Liver (tissue), 9 donors: ENCODE measurements around the gene QRICH1. TPM values are rescaled to one million over a fixed set of nuclear protein-coding genes. Genes with fewer than 3 reads are reported as not detected.

Experiments
- DNase-seq: peaks from one replicate; pipeline ENCODE4 v3.0.0-alpha.2; 2017; ENCODE audit warnings: low spot score
- H3K27ac ChIP-seq, 2 donors: one replicate each; pipeline ENCODE4 v1.7.0; 2013; ENCODE audit warnings: inconsistent platforms in 2 of 2, low read length in 2 of 2, control low read depth in 1 of 2, low read depth in 1 of 2, mild to moderate bottlenecking in 1 of 2
- H3K27me3 ChIP-seq, 4 donors: one replicate each; pipeline versions ENCODE4 v1.6.1 to v1.7.0; 2013; ENCODE audit warnings: low read length in 3 of 4, inconsistent platforms in 1 of 4, mild to moderate bottlenecking in 1 of 4, moderate library complexity in 1 of 4; ENCODE audit not compliant: control insufficient read depth in 4 of 4, insufficient read depth in 4 of 4
- H3K36me3 ChIP-seq, 4 donors: one replicate each; pipeline versions ENCODE4 v1.6.1 to v1.7.0; 2013; ENCODE audit warnings: low read length in 3 of 4, mild to moderate bottlenecking in 3 of 4, low read depth in 1 of 4, moderate library complexity in 1 of 4; ENCODE audit not compliant: control insufficient read depth in 4 of 4, insufficient read depth in 3 of 4
- H3K4me1 ChIP-seq, 4 donors: one replicate each; pipeline versions ENCODE4 v1.6.1 to v1.7.0; 2013; ENCODE audit warnings: low read length in 3 of 4, mild to moderate bottlenecking in 3 of 4, moderate library complexity in 1 of 4; ENCODE audit not compliant: control insufficient read depth in 4 of 4, insufficient read depth in 4 of 4
- H3K4me3 ChIP-seq, 3 donors: one replicate each; pipeline versions ENCODE4 v1.6.1 to v1.7.0; 2013; ENCODE audit warnings: low read length in 3 of 3, control low read depth in 1 of 3, low read depth in 1 of 3, mild to moderate bottlenecking in 1 of 3
- H3K9ac ChIP-seq, 2 donors: one replicate each; pipeline ENCODE4 v1.7.0; 2013; ENCODE audit warnings: low read length in 2 of 2, mild to moderate bottlenecking in 2 of 2, moderate library complexity in 2 of 2, control low read depth in 1 of 2, low read depth in 1 of 2
- H3K9me3 ChIP-seq, 4 donors: one replicate each; pipeline versions ENCODE4 v1.6.1 to v1.7.0; 2013; ENCODE audit warnings: low read length in 3 of 4; ENCODE audit not compliant: control insufficient read depth in 4 of 4
- CTCF ChIP-seq: fragments of 150-350 bp; IDR thresholded peaks from 2 replicates; pipeline ENCODE4 v1.5.1; 2017; ENCODE audit warnings: improper control_type of control experiment, low read depth, low read length; ENCODE audit not compliant: missing input control
- EGR1 ChIP-seq, 2 donors: IDR thresholded peaks; 2 replicates each; pipeline ENCODE4 v1.6.1; 2016 to 2018; ENCODE audit warnings: antibody characterized with exemption in 2 of 2, low read depth in 2 of 2
- FOXA1 ChIP-seq: IDR thresholded peaks from 2 replicates; pipeline ENCODE4 v1.6.1; 2016; ENCODE audit warnings: antibody characterized with exemption
- FOXA2 ChIP-seq: IDR thresholded peaks from 2 replicates; pipeline ENCODE4 v1.6.1; 2016; ENCODE audit warnings: antibody characterized with exemption
- GABPA ChIP-seq, 2 donors: IDR thresholded peaks in 1 of 2; conservative IDR thresholded peaks in 1 of 2; 2 replicates each; pipeline ENCODE4 v1.6.1; 2016; ENCODE audit warnings: antibody characterized with exemption in 2 of 2, mild to moderate bottlenecking in 1 of 2, moderate library complexity in 1 of 2
- HNF4A ChIP-seq, 2 donors: conservative IDR thresholded peaks; 2 replicates each; pipeline ENCODE4 v1.6.1; 2016; ENCODE audit warnings: antibody characterized with exemption in 2 of 2, mild to moderate bottlenecking in 2 of 2
- HNF4G ChIP-seq: IDR thresholded peaks from 2 replicates; pipeline ENCODE4 v1.6.1; 2016; ENCODE audit warnings: antibody characterized with exemption
- JUND ChIP-seq, 2 donors: IDR thresholded peaks; 2 replicates each; pipeline ENCODE4 v1.6.1; 2016; ENCODE audit warnings: antibody characterized with exemption in 2 of 2
- MAX ChIP-seq: IDR thresholded peaks from 2 replicates; pipeline ENCODE4 v1.6.1; 2016; ENCODE audit warnings: antibody characterized with exemption
- NR2F2 ChIP-seq: IDR thresholded peaks from 2 replicates; pipeline ENCODE4 v1.6.1; 2016; ENCODE audit warnings: antibody characterized with exemption
- RAD21 ChIP-seq, 2 donors: IDR thresholded peaks; 2 replicates each; pipeline ENCODE4 v1.6.1; 2016; ENCODE audit warnings: antibody characterized with exemption in 2 of 2, mild to moderate bottlenecking in 2 of 2
- REST ChIP-seq: IDR thresholded peaks from 2 replicates; pipeline ENCODE4 v1.6.1; 2016; ENCODE audit warnings: antibody characterized with exemption, mild to moderate bottlenecking
- RXRA ChIP-seq, 2 donors: IDR thresholded peaks; 2 replicates each; pipeline ENCODE4 v1.6.1; 2017 to 2018; ENCODE audit warnings: antibody characterized with exemption in 2 of 2, mild to moderate bottlenecking in 1 of 2
- SP1 ChIP-seq: IDR thresholded peaks from 2 replicates; pipeline ENCODE4 v1.6.1; 2018; ENCODE audit warnings: antibody characterized with exemption, mild to moderate bottlenecking
- TAF1 ChIP-seq: conservative IDR thresholded peaks from 2 replicates; pipeline ENCODE4 v1.6.1; 2016; ENCODE audit warnings: antibody characterized with exemption, mild to moderate bottlenecking
- YY1 ChIP-seq: IDR thresholded peaks from 2 replicates; pipeline ENCODE4 v1.6.1; 2016; ENCODE audit warnings: antibody characterized with exemption, mild to moderate bottlenecking
- ZBTB33 ChIP-seq: IDR thresholded peaks from 2 replicates; pipeline ENCODE4 v1.6.1; 2016; ENCODE audit warnings: antibody characterized with exemption
- WGBS: extraction: QIAGEN DNeasy Blood & Tissue Kit; methylation state at CpG from one replicate; pipeline ENCODE4 v1.1.7; 2013; 5-methylcytosine and 5-hydroxymethylcytosine counted together
- polyA plus RNA-seq, 2 donors: library from polyadenylated mRNA; stranded (reverse) in 1 of 2; unstranded in 1 of 2; fragments of 200-250 nt in 1 of 2; fragments of >200 nt in 1 of 2; fragmentation: Nextera tagmentation in 1 of 2; extraction: Ambion mirVana in 1 of 2; gene quantifications; one replicate each; pipeline versions ENCODE4 v1.2.1 to v1.2.3, GENCODE V29; 2013 to 2015
- total RNA-seq, 2 donors: library from RNA; depleted of rRNA; stranded (reverse); fragments of >200 nt; gene quantifications; one replicate each; pipeline ENCODE4 v1.2.3, GENCODE V29; 2014
- TF ChIP-seq, protein P1 (sequence below): IDR thresholded peaks from 2 replicates; pipeline ENCODE4 v1.6.1; 2016; ENCODE audit warnings: antibody characterized with exemption
- donor health status: healthy.
- donor health status: healthy.
- donor health status: healthy.
- donor health status: healthy.
- donor health status: healthy.

Gene QRICH1
- total and polyA plus RNA-seq, 4 donors, result 17.3 to 35.1 (median 25.7) TPM

DNA sequence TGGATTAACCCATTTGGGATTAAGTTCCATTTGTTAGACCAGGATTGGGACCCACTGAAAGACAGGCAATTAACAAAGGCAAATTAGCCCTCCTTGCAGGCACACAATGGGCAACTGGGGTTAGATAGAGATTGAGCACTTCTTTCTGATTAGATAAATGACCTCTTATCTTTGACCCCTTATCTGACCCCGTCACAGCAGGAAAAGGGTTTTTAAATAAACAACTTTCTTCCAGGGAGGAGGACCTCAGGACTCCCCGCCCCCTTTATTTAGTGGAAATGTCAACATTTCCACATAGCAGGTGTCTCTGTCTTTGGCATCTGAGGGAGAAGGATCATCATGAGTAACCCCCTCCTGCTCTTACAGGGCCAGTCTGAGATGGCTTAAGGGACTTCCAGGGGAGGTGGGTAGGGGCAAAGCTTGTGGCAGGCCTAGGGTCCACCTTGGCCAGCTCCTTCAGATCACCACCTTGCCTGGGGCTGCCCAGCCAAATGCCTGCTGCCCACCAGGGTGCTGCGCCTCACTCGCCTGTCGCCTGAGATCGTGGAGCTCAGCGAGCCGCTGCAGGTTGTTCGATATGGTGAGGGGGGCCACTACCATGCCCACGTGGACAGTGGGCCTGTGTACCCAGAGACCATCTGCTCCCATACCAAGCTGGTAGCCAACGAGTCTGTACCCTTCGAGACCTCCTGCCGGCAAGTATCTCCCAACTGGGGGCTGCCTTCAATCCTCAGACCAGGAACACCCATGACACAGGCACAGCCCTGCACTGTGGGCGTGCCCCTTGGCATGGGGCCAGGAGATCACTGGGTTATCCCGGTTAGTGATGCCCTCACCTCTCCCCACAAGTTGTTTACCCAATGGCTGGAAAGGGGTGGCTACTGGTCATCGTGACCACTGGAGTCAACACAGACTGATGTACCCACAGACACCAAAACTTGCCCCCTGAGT lies 89.2 kb downstream of the QRICH1 start:
- Histone ChIP-seq H3K36me3 (peaks cover 0 to 2% (median under 1%) of the 10 kb centered on the region in 4 donors), H3K4me3 (no peak overlapping the region), H3K9ac (no peak overlapping the region), H3K9me3 (no peaks in the 10 kb centered on the region), H3K4me1 (peaks cover 6 to 31% (median 20%) of the 10 kb centered on the region in 4 donors), H3K27ac (no peak overlapping the region), H3K27me3 (no peaks in the 10 kb centered on the region)
- DNase-seq, result peak; percentile 92
- whole genome bisulfite sequencing, result 75% methylated on average over 16 of the region's 16 CpGs
- TF ChIP-seq SP1, result peak; percentile 80
- peak in 1 of 2 donors; percentile 74 for TF ChIP-seq EGR1 (IDR thresholded peaks at IDR 0.05; ENCODE audit: low read depth in 2 of 2)
- TF ChIP-seq YY1, result no peak
- peak in 1 of 2 donors; percentile 51 for TF ChIP-seq JUND (IDR thresholded peaks at IDR 0.05)
- TF ChIP-seq CTCF, result no peak
- TF ChIP-seq FOXA1, result peak; percentile 51
- TF ChIP-seq HNF4A (conservative IDR thresholded peaks at IDR 0.05), result peak; percentile 68
- TF ChIP-seq, protein P1, sequence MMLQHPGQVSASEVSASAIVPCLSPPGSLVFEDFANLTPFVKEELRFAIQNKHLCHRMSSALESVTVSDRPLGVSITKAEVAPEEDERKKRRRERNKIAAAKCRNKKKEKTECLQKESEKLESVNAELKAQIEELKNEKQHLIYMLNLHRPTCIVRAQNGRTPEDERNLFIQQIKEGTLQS, result no peak
- TF ChIP-seq RAD21 (IDR thresholded peaks at IDR 0.05), result no peak
- TF ChIP-seq MAX, result no peak
- TF ChIP-seq NR2F2, result peak; percentile 88
- no peak for TF ChIP-seq TAF1
- peak; percentile 82 to 86 for TF ChIP-seq RXRA (IDR thresholded peaks at IDR 0.05)
- no peak for TF ChIP-seq ZBTB33
- TF ChIP-seq FOXA2, result peak; percentile 61
- TF ChIP-seq GABPA (IDR thresholded peaks at IDR 0.05 in 1 of 2, conservative IDR thresholded peaks at IDR 0.05 in 1 of 2), result peak in 1 of 2 donors; percentile 51
- TF ChIP-seq REST, result peak; percentile 41
- peak; percentile 32 for TF ChIP-seq HNF4G
